Testis (tissue), 3 donors: ENCODE results near the gene GPS1. TPM values are rescaled to one million over a fixed set of nuclear protein-coding genes. Genes with fewer than 3 reads are reported as not detected.

Experiments used
- DNase-seq: peaks from one replicate; pipeline ENCODE4 v3.0.0-alpha.2; 2019
- H3K27ac ChIP-seq, 2 donors: fragments of 200-600 bp; sonication (generic); one replicate each; pipeline ENCODE4 v1.5.1; 2019
- H3K27me3 ChIP-seq: fragments of 200-600 bp; sonication (generic); one replicate; pipeline ENCODE4 v1.5.1; 2019
- H3K36me3 ChIP-seq: fragments of 200-600 bp; sonication (generic); one replicate; pipeline ENCODE4 v1.5.1; 2017; ENCODE audit warnings: low read depth; ENCODE audit errors: missing control alignments
- H3K4me1 ChIP-seq: fragments of 200-600 bp; sonication (generic); one replicate; pipeline ENCODE4 v1.5.1; 2019
- H3K4me3 ChIP-seq, 2 donors: fragments of 200-600 bp; sonication (generic); one replicate each; pipeline ENCODE4 v1.5.1; 2017 to 2019
- H3K9me3 ChIP-seq: fragments of 200-600 bp; sonication (generic); one replicate; pipeline ENCODE4 v1.5.1; 2017
- CTCF ChIP-seq, 3 experiments: fragments of 450-650 bp in 2 of 3; fragments of 200-600 bp in 1 of 3; sonication (generic) in 1 of 3; IDR thresholded peaks; one replicate each; pipeline ENCODE4 v1.5.1; 2016 to 2019; ENCODE audit warnings: antibody characterized with exemption in 3 of 3, mild to moderate bottlenecking in 2 of 3, moderate library complexity in 1 of 3
- POLR2A ChIP-seq: fragments of 450-650 bp; IDR thresholded peaks from one replicate; pipeline ENCODE4 v1.6.1; 2017; ENCODE audit warnings: antibody characterized with exemption, mild to moderate bottlenecking, moderate library complexity
- WGBS, 2 donors: methylation state at CpG; one replicate each; pipeline ENCODE4 v1.1.5; 2018; 5-methylcytosine and 5-hydroxymethylcytosine counted together
- intact Hi-C: fragments of 100-400 bp; cut with DNase I; formaldehyde crosslinking; loops from one replicate; pipeline ENCODE4 v1.15.1; 2023; ENCODE audit warnings: low total_unique reads
- polyA plus RNA-seq: library from polyadenylated mRNA; stranded (reverse); fragments of 350-450 nt; fragmentation: Illumina TruSeq; extraction: RNeasy Lipid Tissue Mini Kit (QIAGEN cat#74804); gene quantifications from one replicate; pipeline ENCODE4 v1.2.3, GENCODE V29; 2014; ENCODE audit warnings: low read depth, low replicate concordance; ENCODE audit not compliant: insufficient read depth
- total RNA-seq, 2 donors: library from RNA; depleted of rRNA; stranded (reverse); fragments of >200 nt; gene quantifications; one replicate each; pipeline ENCODE4 v1.2.3, GENCODE V29; 2016

The GPS1 gene
- total and polyA plus RNA-seq, 3 donors from 2014 or later: 170 to 190 (median 178) TPM

- TF ChIP-seq CTCF (IDR thresholded peaks at IDR 0.05) (no peak), POLR2A (no peak)
- intact Hi-C loops: no loop called here
- no peak for DNase-seq
- H3K36me3 ChIP-seq: no peaks in the 10 kb centered on the region
- H3K27ac ChIP-seq: no peak overlapping the region
- H3K4me3 ChIP-seq: no peak overlapping the region
- H3K9me3 ChIP-seq: no peaks in the 10 kb centered on the region
- 80 to 92% methylated on average over 1 to 9 of the region's 9 CpGs for WGBS, 2 donors
- H3K4me1 ChIP-seq: peaks cover 19% of the 10 kb centered on the region
- no peaks in the 10 kb centered on the region for H3K27me3 ChIP-seq
Measured at GRCh38 chr17:82062984-82063368, 11.3 kb downstream of the GPS1 start.

GRCh38 chr17:82063424-82064415 lies 12.0 kb downstream of the GPS1 start:
- Histone ChIP-seq H3K36me3 (no peaks in the 10 kb centered on the region), H3K4me1 (peaks cover 19% of the 10 kb centered on the region), H3K4me3 (no peak overlapping the region), H3K9me3 (no peaks in the 10 kb centered on the region), H3K27ac (no peak overlapping the region), H3K27me3 (no peaks in the 10 kb centered on the region)
- 77 to 83% methylated on average over 12 to 17 of the region's 20 CpGs for WGBS, 2 donors
- intact Hi-C loops: no loop called here
- no peak for TF ChIP-seq CTCF (IDR thresholded peaks at IDR 0.05)
- TF ChIP-seq POLR2A: no peak
- DNase-seq: no peak

GRCh38 chr17:82064433-82065192 lies 12.9 kb downstream of the GPS1 start:
- Histone ChIP-seq H3K36me3 (no peaks in the 10 kb centered on the region), H3K27me3 (no peaks in the 10 kb centered on the region), H3K27ac (peak overlapping the region in 1 of 2 donors; percentile 55), H3K9me3 (no peaks in the 10 kb centered on the region), H3K4me3 (peak overlapping the region; percentile 68 to 83), H3K4me1 (peaks cover 19% of the 10 kb centered on the region)
- no peak for DNase-seq
- 33 to 35% methylated on average over 8 to 36 of the region's 36 CpGs for WGBS, 2 donors
- intact Hi-C loops: no loop called here
- TF ChIP-seq POLR2A (no peak), CTCF (IDR thresholded peaks at IDR 0.05) (no peak)

GRCh38 chr17:82065193-82065637 lies 13.5 kb downstream of the GPS1 start:
- peak overlapping the region in 1 of 2 donors; percentile 55 for H3K27ac ChIP-seq
- H3K4me3 ChIP-seq: peak overlapping the region; percentile 68 to 83
- no peak for DNase-seq
- peaks cover 19% of the 10 kb centered on the region for H3K4me1 ChIP-seq
- intact Hi-C loops: no loop called here
- H3K9me3 ChIP-seq: no peaks in the 10 kb centered on the region
- TF ChIP-seq CTCF (IDR thresholded peaks at IDR 0.05): no peak
- TF ChIP-seq POLR2A: no peak
- no peaks in the 10 kb centered on the region for H3K27me3 ChIP-seq
- WGBS, 2 donors: 1% methylated on average over 30 of the region's 47 CpGs; no CpG with 5 or more reads in 1 of the 2 donors
- no peaks in the 10 kb centered on the region for H3K36me3 ChIP-seq
